OCI-LY7 (cell line): ENCODE data around the gene SYCP2L. TPM values are rescaled to one million over a fixed set of nuclear protein-coding genes. Genes with fewer than 3 reads are reported as not detected.

Source experiments
- BruUV-seq: library from RNA; stranded (reverse); fragments of 400-500 nt; replicated peaks from 2 replicates; lab custom pipeline; 2021; lab: Mats Ljungman, UMichigan
- CTCF ChIA-PET: fragments of 300-600 bp; sonication (Branson Sonifier 250); formaldehyde crosslinking; loops from one replicate; lab custom pipeline; 2022; ENCODE audit warnings: antibody characterized with exemption; ENCODE audit not compliant: unreplicated experiment; lab: Charles Lee
- POLR2A ChIA-PET: fragments of 300-600 bp; sonication (Branson Sonifier 250); formaldehyde crosslinking; loops from one replicate; lab custom pipeline; 2022; ENCODE audit warnings: antibody characterized with exemption; lab: Charles Lee
- DNase-seq: peaks from one replicate; pipeline ENCODE4 v3.0.0-alpha.2; 2015; ENCODE audit warnings: low spot score
- H2AFZ ChIP-seq: fragments of 200-600 bp; sonication (generic), shearing (Covaris generic); 2 replicates; pipeline ENCODE4 v1.6.1; 2014; ENCODE audit warnings: mild to moderate bottlenecking, antibody characterized with exemption, low read length, moderate library complexity
- H3K27ac ChIP-seq: fragments of 200-600 bp; sonication (generic); 2 replicates; pipeline ENCODE4 v1.5.1; 2014; ENCODE audit warnings: mixed run types, low read depth, mild to moderate bottlenecking, moderate library complexity, low read length, inconsistent platforms; ENCODE audit not compliant: poor library complexity, severe bottlenecking
- H3K36me3 ChIP-seq: fragments of 200-600 bp; sonication (generic); 2 replicates; pipeline ENCODE4 v1.6.1; 2014; ENCODE audit warnings: mild to moderate bottlenecking, antibody characterized with exemption, low read length, moderate library complexity, mixed read lengths; ENCODE audit not compliant: insufficient read depth
- H3K4me1 ChIP-seq: fragments of 200-600 bp; sonication (generic); 2 replicates; pipeline ENCODE4 v1.5.1; 2014; ENCODE audit warnings: mild to moderate bottlenecking, low read length; ENCODE audit not compliant: insufficient read depth, poor library complexity, severe bottlenecking
- H3K4me2 ChIP-seq: fragments of 200-600 bp; sonication (generic); 2 replicates; pipeline ENCODE4 v1.6.1; 2014; ENCODE audit warnings: mild to moderate bottlenecking, low read length
- H3K4me3 ChIP-seq: fragments of 200-600 bp; sonication (generic); 2 replicates; pipeline ENCODE4 v1.5.1; 2014; ENCODE audit warnings: mild to moderate bottlenecking, low read depth, low read length; ENCODE audit not compliant: poor library complexity, severe bottlenecking
- H3K79me2 ChIP-seq: fragments of 200-600 bp; sonication (generic); 2 replicates; pipeline ENCODE4 v1.6.1; 2016; ENCODE audit warnings: low read depth, mild to moderate bottlenecking, low read length, moderate library complexity, mixed read lengths; ENCODE audit not compliant: insufficient read depth
- H3K9me2 ChIP-seq: fragments of 200-600 bp; sonication (generic); 2 replicates; pipeline ENCODE4 v1.6.1; 2016; ENCODE audit warnings: mild to moderate bottlenecking, low read length, mixed read lengths; ENCODE audit not compliant: insufficient read depth
- H3K9me3 ChIP-seq: fragments of 200-600 bp; sonication (generic); 2 replicates; pipeline ENCODE4 v1.6.1; 2014; ENCODE audit warnings: mild to moderate bottlenecking, mixed run types, low read length, mixed read lengths
- H4K20me1 ChIP-seq: fragments of 200-600 bp; sonication (generic); 2 replicates; pipeline ENCODE4 v1.6.1; 2014; ENCODE audit warnings: mild to moderate bottlenecking, antibody characterized with exemption, low read length, moderate library complexity, mixed read lengths; ENCODE audit not compliant: insufficient read depth
- EZH2phosphoT487 ChIP-seq: fragments of 200-600 bp; sonication (generic); IDR thresholded peaks from 2 replicates; pipeline ENCODE4 v1.6.1; 2018; ENCODE audit warnings: low read depth, borderline replicate concordance, mild to moderate bottlenecking, mixed run types, antibody characterized with exemption, low read length, moderate library complexity, mixed read lengths
- intact Hi-C: fragments of 100-400 bp; cut with micrococcal nuclease; formaldehyde crosslinking; loops from one replicate; pipeline ENCODE4 v1.10.0; 2022; ENCODE audit not compliant: unreplicated experiment
- total RNA-seq, 2 experiments: library from RNA; depleted of rRNA in 1 of 2; stranded (reverse); fragments of >200 nt in 1 of 2; shearing (Covaris generic) in 1 of 2; gene quantifications; 2 replicates each; pipeline ENCODE4 v1.2.3, GENCODE V29; 2014 to 2022
- TF ChIP-seq, protein P1 (sequence below): fragments of 200-600 bp; sonication (generic); conservative IDR thresholded peaks from 2 replicates; pipeline ENCODE4 v1.5.1; 2014; ENCODE audit warnings: mild to moderate bottlenecking, antibody characterized with exemption, low read length, moderate library complexity, mixed read lengths

Gene SYCP2L
- total RNA-seq, 2 experiments from 2014 or later = 1.3 to 1.4 TPM

DNA sequence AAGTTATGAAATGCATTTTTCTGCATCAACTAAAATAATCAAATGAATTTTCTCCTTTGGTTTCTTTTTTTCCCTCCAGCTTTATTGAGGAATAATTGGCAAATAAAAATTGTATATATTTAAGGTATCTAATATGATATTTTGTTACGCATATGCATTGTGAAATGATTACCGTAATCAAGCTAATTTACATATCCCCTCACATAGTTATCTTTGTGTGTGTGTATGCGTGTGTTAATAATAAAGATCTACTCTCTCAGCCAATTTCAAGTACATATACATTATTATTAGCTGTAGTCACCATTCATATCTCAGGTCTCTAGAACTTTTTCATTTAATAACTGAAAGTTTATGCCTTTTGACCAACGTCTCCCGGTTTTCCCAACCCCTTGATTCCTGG, 61.1 kb downstream of the SYCP2L start:
- no peaks in the 10 kb centered on the region for H3K79me2 ChIP-seq
- H3K4me1 ChIP-seq = no peaks in the 10 kb centered on the region
- no peak overlapping the region for H3K4me2 ChIP-seq
- H2AFZ ChIP-seq = no peak overlapping the region
- no peak for TF ChIP-seq EZH2phosphoT487
- TF ChIP-seq, protein P1, sequence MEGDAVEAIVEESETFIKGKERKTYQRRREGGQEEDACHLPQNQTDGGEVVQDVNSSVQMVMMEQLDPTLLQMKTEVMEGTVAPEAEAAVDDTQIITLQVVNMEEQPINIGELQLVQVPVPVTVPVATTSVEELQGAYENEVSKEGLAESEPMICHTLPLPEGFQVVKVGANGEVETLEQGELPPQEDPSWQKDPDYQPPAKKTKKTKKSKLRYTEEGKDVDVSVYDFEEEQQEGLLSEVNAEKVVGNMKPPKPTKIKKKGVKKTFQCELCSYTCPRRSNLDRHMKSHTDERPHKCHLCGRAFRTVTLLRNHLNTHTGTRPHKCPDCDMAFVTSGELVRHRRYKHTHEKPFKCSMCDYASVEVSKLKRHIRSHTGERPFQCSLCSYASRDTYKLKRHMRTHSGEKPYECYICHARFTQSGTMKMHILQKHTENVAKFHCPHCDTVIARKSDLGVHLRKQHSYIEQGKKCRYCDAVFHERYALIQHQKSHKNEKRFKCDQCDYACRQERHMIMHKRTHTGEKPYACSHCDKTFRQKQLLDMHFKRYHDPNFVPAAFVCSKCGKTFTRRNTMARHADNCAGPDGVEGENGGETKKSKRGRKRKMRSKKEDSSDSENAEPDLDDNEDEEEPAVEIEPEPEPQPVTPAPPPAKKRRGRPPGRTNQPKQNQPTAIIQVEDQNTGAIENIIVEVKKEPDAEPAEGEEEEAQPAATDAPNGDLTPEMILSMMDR = no peak
- H3K9me3 ChIP-seq = no peaks in the 10 kb centered on the region
- DNase-seq = no peak
- H3K9me2 ChIP-seq = no peaks in the 10 kb centered on the region
- H4K20me1 ChIP-seq = no peaks in the 10 kb centered on the region
- no TSS peak for BruUV-seq
- ChIA-PET CTCF (no interaction called here), POLR2A (no interaction called here)
- H3K36me3 ChIP-seq = no peaks in the 10 kb centered on the region
- intact Hi-C loops = no loop called here
- no peak overlapping the region for H3K27ac ChIP-seq
- H3K4me3 ChIP-seq = no peak overlapping the region

DNA sequence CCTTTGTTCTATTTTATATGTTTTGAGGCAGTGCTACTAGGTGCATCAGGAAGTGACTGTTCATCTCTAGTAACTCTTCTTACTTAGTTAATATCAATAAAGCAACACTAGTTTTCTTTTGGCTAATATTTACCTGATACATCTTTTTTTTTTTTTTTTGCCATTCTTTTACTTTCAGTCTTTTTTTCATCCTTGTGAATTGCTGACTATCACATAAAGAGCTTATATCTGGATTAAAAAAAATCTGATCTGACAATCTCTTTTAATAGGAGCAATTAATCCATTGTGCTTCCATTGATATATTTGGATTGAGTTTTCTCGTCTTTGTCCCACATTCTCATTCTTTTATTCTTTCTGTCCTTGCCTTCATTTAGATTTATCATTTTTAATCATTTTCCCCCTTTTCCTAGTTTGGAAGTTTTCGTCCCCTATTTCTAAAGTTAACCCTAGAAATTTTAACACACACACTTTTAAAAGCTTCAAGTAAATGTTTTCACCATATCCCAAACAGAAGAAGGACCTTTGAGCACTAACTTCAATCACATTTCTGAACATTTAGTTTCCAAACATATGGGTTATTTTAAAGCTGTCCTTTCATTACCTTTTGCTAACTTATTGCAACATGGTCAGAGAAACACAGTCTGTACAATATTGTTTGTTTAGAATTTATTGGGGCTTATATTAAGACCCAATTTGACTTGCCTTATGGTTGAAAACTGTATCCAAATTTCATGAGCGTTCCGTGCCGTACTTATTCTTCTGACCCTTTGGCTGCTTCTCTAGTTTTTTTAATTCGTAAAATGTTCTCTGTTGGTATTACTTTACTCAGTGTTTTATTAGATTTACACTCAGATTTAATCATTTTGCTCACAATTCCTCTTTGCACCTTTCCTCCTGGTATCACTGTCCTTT, 63.0 kb downstream of the SYCP2L start:
- H2AFZ ChIP-seq = no peak overlapping the region
- no TSS peak for BruUV-seq
- no peaks in the 10 kb centered on the region for H3K4me1 ChIP-seq
- no peaks in the 10 kb centered on the region for H3K9me2 ChIP-seq
- H3K9me3 ChIP-seq = no peaks in the 10 kb centered on the region
- H3K36me3 ChIP-seq = no peaks in the 10 kb centered on the region
- H3K27ac ChIP-seq = no peak overlapping the region
- ChIA-PET POLR2A (interaction anchor here (0.6 kb wide), 3 partner anchors 19 to 449 kb away, joined by 3 read pairs; no protein-coding TSS in a partner anchor), CTCF (no interaction called here)
- H4K20me1 ChIP-seq = no peaks in the 10 kb centered on the region
- TF ChIP-seq EZH2phosphoT487 = no peak
- TF ChIP-seq, protein P1 = no peak
- H3K4me2 ChIP-seq = no peak overlapping the region
- H3K4me3 ChIP-seq = no peak overlapping the region
- no peak for DNase-seq
- intact Hi-C loops = loop anchor here (5.0 to 10.0 kb wide), 3 partner anchors 192 to 625 kb away; no protein-coding TSS in a partner anchor
- no peaks in the 10 kb centered on the region for H3K79me2 ChIP-seq
